ENCODE results near the gene GARS1.

GARS1 gene

DNA sequence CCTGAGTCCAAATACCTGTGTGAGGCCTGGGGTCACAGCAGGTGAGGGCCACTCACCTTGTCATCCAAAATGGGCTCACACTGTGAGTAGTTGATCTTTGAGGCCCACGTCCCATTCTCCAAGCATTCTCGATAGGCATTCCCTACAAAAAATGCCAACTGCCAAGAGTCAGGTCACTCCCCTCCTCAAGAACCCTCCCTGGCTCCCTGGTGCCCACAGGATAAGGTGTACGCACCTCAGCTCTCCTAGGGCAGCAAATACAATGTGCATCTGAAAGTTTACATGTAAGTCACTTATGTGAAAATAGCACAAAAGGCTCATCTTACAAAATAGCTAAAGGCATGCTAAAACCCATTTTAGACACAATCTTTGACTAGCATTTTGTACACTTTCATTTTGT is 72.5 kb downstream of the GARS1 start:
- H3K4me3 ChIP-seq (ENCODE audit: low read length, poor library complexity, severe bottlenecking) = no peak overlapping the region
- no peak overlapping the region for H3K4me2 ChIP-seq (ENCODE audit: low read depth, low read length, poor library complexity, severe bottlenecking)
- no peaks in the 10 kb centered on the region for H3F3A ChIP-seq (ENCODE audit: low read depth)
- no peaks in the 10 kb centered on the region for H3K4me1 ChIP-seq (ENCODE audit: insufficient read depth, low read length, poor library complexity, severe bottlenecking)
- TF ChIP-seq CTCF (conservative IDR thresholded peaks at IDR 0.05; ENCODE audit: low read length) = no peak
- H3K9me2 ChIP-seq (replicated peaks; ENCODE audit: low read depth, low read length) = no peaks in the 10 kb centered on the region
- no peaks in the 10 kb centered on the region for H3K9me3 ChIP-seq (ENCODE audit: insufficient read depth, low read depth, low read length)
- no peak overlapping the region for H2AFZ ChIP-seq (ENCODE audit: low read length)
- H3K79me2 ChIP-seq (ENCODE audit: insufficient read depth, low read length) = no peaks in the 10 kb centered on the region
- H3K36me3 ChIP-seq (ENCODE audit: insufficient read depth, low read length) = no peaks in the 10 kb centered on the region
- H4K20me1 ChIP-seq (ENCODE audit: insufficient read depth, low read length, poor library complexity, severe bottlenecking) = no peaks in the 10 kb centered on the region
- H3K27me3 ChIP-seq (ENCODE audit: insufficient read depth, low read length, poor library complexity, severe bottlenecking) = no peaks in the 10 kb centered on the region
- H3K9ac ChIP-seq (ENCODE audit: low read depth, low read length, poor library complexity, severe bottlenecking) = no peak overlapping the region

- no peaks in the 10 kb centered on the region for H3F3A ChIP-seq (ENCODE audit: low read depth)
Measured at GRCh38 chr7:30668102-30668501, 73.4 kb downstream of the GARS1 start.

DNA sequence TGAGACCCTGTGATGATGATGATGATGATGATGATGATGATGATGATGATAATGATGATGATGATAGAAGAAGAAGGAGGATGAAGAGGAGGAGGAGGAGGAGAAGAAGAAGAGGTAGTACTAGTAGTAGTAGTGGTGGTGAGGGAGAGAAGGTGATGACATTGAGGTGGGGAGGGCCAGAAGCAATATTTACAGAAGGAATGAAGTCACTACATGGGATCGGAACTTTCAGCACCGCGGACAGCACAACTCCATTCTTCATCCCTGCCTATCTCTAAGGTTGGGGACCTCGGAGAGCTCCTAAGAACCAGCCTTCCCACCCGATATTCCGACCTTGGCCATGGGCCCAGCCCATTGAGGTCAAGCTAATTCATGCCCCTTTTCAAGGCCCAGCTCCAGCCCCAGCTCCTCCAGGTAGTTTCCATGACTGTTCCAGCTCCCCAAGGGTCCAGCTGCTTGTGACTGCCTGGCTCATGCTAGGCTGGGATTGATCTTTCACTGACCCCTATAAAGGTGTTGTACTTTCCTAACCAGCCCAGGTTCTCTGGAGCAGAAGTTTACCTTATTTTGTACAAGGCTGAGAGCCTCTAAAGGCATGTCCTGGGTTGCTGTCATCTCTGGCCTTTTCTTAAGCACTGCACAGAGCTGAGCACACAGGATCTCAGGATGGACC is 77.3 kb downstream of the GARS1 start:
- Histone ChIP-seq H3K4me2 (ENCODE audit: low read depth, low read length, poor library complexity, severe bottlenecking) (no peak overlapping the region), H3K27me3 (ENCODE audit: insufficient read depth, low read length, poor library complexity, severe bottlenecking) (no peaks in the 10 kb centered on the region), H3K4me1 (ENCODE audit: insufficient read depth, low read length, poor library complexity, severe bottlenecking) (no peaks in the 10 kb centered on the region), H3K9ac (ENCODE audit: low read depth, low read length, poor library complexity, severe bottlenecking) (no peak overlapping the region), H3K9me3 (ENCODE audit: insufficient read depth, low read depth, low read length) (no peaks in the 10 kb centered on the region), H3K4me3 (ENCODE audit: low read length, poor library complexity, severe bottlenecking) (no peak overlapping the region), H4K20me1 (ENCODE audit: insufficient read depth, low read length, poor library complexity, severe bottlenecking) (no peaks in the 10 kb centered on the region), H2AFZ (ENCODE audit: low read length) (no peak overlapping the region), H3F3A (ENCODE audit: low read depth) (no peaks in the 10 kb centered on the region), H3K79me2 (ENCODE audit: insufficient read depth, low read length) (no peaks in the 10 kb centered on the region), H3K36me3 (ENCODE audit: insufficient read depth, low read length) (no peaks in the 10 kb centered on the region), H3K9me2 (replicated peaks; ENCODE audit: low read depth, low read length) (no peaks in the 10 kb centered on the region)
- TF ChIP-seq EZH2phosphoT487 (IDR thresholded peaks at IDR 0.05; ENCODE audit: borderline replicate concordance) = no peak
- TF ChIP-seq CTCF (conservative IDR thresholded peaks at IDR 0.05; ENCODE audit: low read length) = no peak

More at GRCh38 chr7:30668102-30668501, 73.4 kb downstream of the GARS1 start:
- Histone ChIP-seq H4K20me1 (ENCODE audit: insufficient read depth, low read length, poor library complexity, severe bottlenecking) (no peaks in the 10 kb centered on the region), H3K9ac (ENCODE audit: low read depth, low read length, poor library complexity, severe bottlenecking) (no peak overlapping the region), H3K79me2 (ENCODE audit: insufficient read depth, low read length) (no peaks in the 10 kb centered on the region), H3K4me2 (ENCODE audit: low read depth, low read length, poor library complexity, severe bottlenecking) (no peak overlapping the region), H3K9me3 (ENCODE audit: insufficient read depth, low read depth, low read length) (no peaks in the 10 kb centered on the region), H3K4me1 (ENCODE audit: insufficient read depth, low read length, poor library complexity, severe bottlenecking) (no peaks in the 10 kb centered on the region), H2AFZ (ENCODE audit: low read length) (no peak overlapping the region), H3K36me3 (ENCODE audit: insufficient read depth, low read length) (no peaks in the 10 kb centered on the region), H3K9me2 (replicated peaks; ENCODE audit: low read depth, low read length) (no peaks in the 10 kb centered on the region), H3K27me3 (ENCODE audit: insufficient read depth, low read length, poor library complexity, severe bottlenecking) (no peaks in the 10 kb centered on the region), H3K4me3 (ENCODE audit: low read length, poor library complexity, severe bottlenecking) (no peak overlapping the region)
- no peak for TF ChIP-seq CTCF (conservative IDR thresholded peaks at IDR 0.05; ENCODE audit: low read length)
- TF ChIP-seq EZH2phosphoT487 (IDR thresholded peaks at IDR 0.05; ENCODE audit: borderline replicate concordance) = no peak
